H9 (cell line): ENCODE measurements around the gene HCAR3. TPM values are rescaled to one million over a fixed set of nuclear protein-coding genes. Genes with fewer than 3 reads are reported as not detected.

Experiments
- DNase-seq: peaks from one replicate; pipeline ENCODE4 v3.0.0-alpha.2; 2017
- H2AFZ ChIP-seq: one replicate; pipeline ENCODE4 v1.6.1; 2013; ENCODE audit warnings: mild to moderate bottlenecking, low read length, control low read depth, moderate library complexity
- H2AK5ac ChIP-seq: 2 replicates; pipeline ENCODE4 v1.6.1; 2013; ENCODE audit warnings: low read length, control low read depth, mixed read lengths; ENCODE audit not compliant: insufficient read length
- H2BK120ac ChIP-seq: one replicate; pipeline ENCODE4 v1.6.1; 2013; ENCODE audit warnings: low read depth, mild to moderate bottlenecking, low read length, control low read depth, inconsistent platforms; ENCODE audit not compliant: poor library complexity, severe bottlenecking
- H2BK12ac ChIP-seq: 2 replicates; pipeline ENCODE4 v1.6.1; 2013; ENCODE audit warnings: low read length, control low read depth, mixed read lengths, low read depth; ENCODE audit not compliant: insufficient read length
- H2BK15ac ChIP-seq: 2 replicates; pipeline ENCODE4 v1.6.1; 2013; ENCODE audit warnings: low read depth, low read length, control low read depth
- H2BK20ac ChIP-seq: one replicate; pipeline ENCODE4 v1.6.1; 2013; ENCODE audit warnings: low read depth, mild to moderate bottlenecking, low read length, control low read depth, inconsistent platforms; ENCODE audit not compliant: poor library complexity, severe bottlenecking
- H2BK5ac ChIP-seq: 2 replicates; pipeline ENCODE4 v1.6.1; 2013; ENCODE audit warnings: low read length, control low read depth, mixed read lengths; ENCODE audit not compliant: insufficient read length
- H3K14ac ChIP-seq: 2 replicates; pipeline ENCODE4 v1.6.1; 2013; ENCODE audit warnings: low read length, control low read depth; ENCODE audit not compliant: insufficient read depth
- H3K18ac ChIP-seq: 2 replicates; pipeline ENCODE4 v1.6.1; 2013; ENCODE audit warnings: low read depth, mild to moderate bottlenecking, mixed read lengths, low read length, control low read depth; ENCODE audit not compliant: insufficient read length
- H3K23ac ChIP-seq: 2 replicates; pipeline ENCODE4 v1.6.1; 2013; ENCODE audit warnings: low read length, control low read depth, mixed read lengths, low read depth; ENCODE audit not compliant: insufficient read length
- H3K23me2 ChIP-seq: 2 replicates; pipeline ENCODE4 v1.6.1; 2013; ENCODE audit warnings: low read depth, mild to moderate bottlenecking, mixed read lengths, low read length, control low read depth; ENCODE audit not compliant: insufficient read length, poor library complexity, severe bottlenecking
- H3K27ac ChIP-seq: 2 replicates; pipeline ENCODE4 v1.5.1; 2013; ENCODE audit warnings: low read length, control low read depth, mixed read lengths, low read depth; ENCODE audit not compliant: insufficient read length
- H3K27me3 ChIP-seq: 2 replicates; pipeline ENCODE4 v1.6.1; 2013; ENCODE audit warnings: low read length, control low read depth, inconsistent platforms; ENCODE audit not compliant: insufficient read depth
- H3K4ac ChIP-seq: 2 replicates; pipeline ENCODE4 v1.6.1; 2013; ENCODE audit warnings: low read depth, mild to moderate bottlenecking, control low read depth, inconsistent platforms, low read length, moderate library complexity
- H3K4me1 ChIP-seq: 2 replicates; pipeline ENCODE4 v1.6.1; 2013; ENCODE audit warnings: low read length, control low read depth, inconsistent platforms; ENCODE audit not compliant: insufficient read depth
- H3K4me2 ChIP-seq: 2 replicates; pipeline ENCODE4 v1.6.1; 2013; ENCODE audit warnings: low read length, control low read depth, mixed read lengths; ENCODE audit not compliant: insufficient read length, insufficient read depth
- H3K56ac ChIP-seq: 2 replicates; pipeline ENCODE4 v1.6.1; 2013; ENCODE audit warnings: low read depth, mild to moderate bottlenecking, mixed read lengths, low read length, control low read depth; ENCODE audit not compliant: insufficient read length
- H3K79me1 ChIP-seq: 2 replicates; pipeline ENCODE4 v1.6.1; 2013; ENCODE audit warnings: low read depth, mild to moderate bottlenecking, moderate library complexity, low read length, control low read depth, inconsistent platforms; ENCODE audit not compliant: insufficient read depth, poor library complexity, severe bottlenecking
- H3K79me2 ChIP-seq: 2 replicates; pipeline ENCODE4 v1.6.1; 2013; ENCODE audit warnings: low read length, control low read depth, inconsistent platforms; ENCODE audit not compliant: insufficient read depth
- H3K9ac ChIP-seq: 2 replicates; pipeline ENCODE4 v1.6.1; 2013; ENCODE audit warnings: low read length, control low read depth, mixed read lengths; ENCODE audit not compliant: insufficient read length; ENCODE audit errors: extremely low read depth
- H3K9me3 ChIP-seq: one replicate; pipeline ENCODE4 v1.6.1; 2013; ENCODE audit warnings: low read depth, low read length, inconsistent platforms; ENCODE audit not compliant: control insufficient read depth
- H3T11ph ChIP-seq: one replicate; pipeline ENCODE4 v1.6.1; 2013; ENCODE audit warnings: mild to moderate bottlenecking, low read length, control low read depth, inconsistent platforms
- H4K20me1 ChIP-seq: one replicate; pipeline ENCODE4 v1.6.1; 2013; ENCODE audit not compliant: control insufficient read depth, insufficient read length, insufficient read depth
- H4K5ac ChIP-seq: 2 replicates; pipeline ENCODE4 v1.6.1; 2013; ENCODE audit warnings: low read depth, mild to moderate bottlenecking, mixed read lengths, low read length, control low read depth; ENCODE audit not compliant: insufficient read length
- H4K8ac ChIP-seq: replicated peaks from 2 replicates; pipeline ENCODE4 v1.6.1; 2013; ENCODE audit warnings: low read length, control low read depth, mixed read lengths, low read depth; ENCODE audit not compliant: insufficient read length
- H4K91ac ChIP-seq: 2 replicates; pipeline ENCODE4 v1.6.1; 2013; ENCODE audit warnings: low read depth, mild to moderate bottlenecking, moderate library complexity, mixed read lengths, low read length, control low read depth; ENCODE audit not compliant: insufficient read length
- H3K27ac Mint-ChIP-seq, 3 experiments: 2 replicates in 2 of 3; 3 replicates in 1 of 3; pipeline ENCODE4 v1.8.0; 2020 to 2021; ENCODE audit warnings: mixed read lengths in 3 of 3, mild to moderate bottlenecking in 1 of 3, moderate library complexity in 1 of 3
- H3K27me3 Mint-ChIP-seq: 2 replicates; pipeline ENCODE4 v1.8.0; 2021; ENCODE audit warnings: low read depth, mild to moderate bottlenecking, moderate library complexity, mixed read lengths
- H3K36me3 Mint-ChIP-seq, 3 experiments: 2 replicates in 2 of 3; 3 replicates in 1 of 3; pipeline ENCODE4 v1.8.0; 2020 to 2021; ENCODE audit warnings: low read depth in 3 of 3, mixed read lengths in 3 of 3; ENCODE audit not compliant: insufficient read depth in 1 of 3
- H3K4me1 Mint-ChIP-seq, 2 experiments: 2 replicates each; pipeline ENCODE4 v1.8.0; 2020; ENCODE audit warnings: mixed read lengths in 2 of 2
- H3K4me3 Mint-ChIP-seq, 2 experiments: 2 replicates in 1 of 2; 3 replicates in 1 of 2; pipeline ENCODE4 v1.8.0; 2020 to 2021; ENCODE audit warnings: mild to moderate bottlenecking in 2 of 2, mixed read lengths in 2 of 2, moderate library complexity in 1 of 2
- H3K9me3 Mint-ChIP-seq, 2 experiments: 2 replicates in 1 of 2; 3 replicates in 1 of 2; pipeline ENCODE4 v1.8.0; 2020; ENCODE audit warnings: mild to moderate bottlenecking in 2 of 2, mixed read lengths in 2 of 2, moderate library complexity in 1 of 2
- WGBS: extraction: QIAGEN DNeasy Blood & Tissue Kit; methylation state at CpG from one replicate; pipeline ENCODE4 v1.1.7; 2013; ENCODE audit warnings: missing lambda C conversion rate, low lambda C conversion rate, mixed read lengths; ENCODE audit not compliant: insufficient read length; ENCODE audit errors: extremely low coverage; 5-methylcytosine and 5-hydroxymethylcytosine counted together
- total RNA-seq: library from RNA; stranded (reverse); gene quantifications from 2 replicates; pipeline ENCODE4 v1.2.1, GENCODE V29; 2021
- TF ChIP-seq, protein P1 (sequence below): fragments of 200-600 bp; sonication (generic); conservative IDR thresholded peaks from 3 replicates; pipeline ENCODE4 v1.8.0; 2021; ENCODE audit warnings: antibody characterized with exemption, mild to moderate bottlenecking

The HCAR3 gene
- total RNA-seq, 1 experiment from 2014 or later = not detected

DNA sequence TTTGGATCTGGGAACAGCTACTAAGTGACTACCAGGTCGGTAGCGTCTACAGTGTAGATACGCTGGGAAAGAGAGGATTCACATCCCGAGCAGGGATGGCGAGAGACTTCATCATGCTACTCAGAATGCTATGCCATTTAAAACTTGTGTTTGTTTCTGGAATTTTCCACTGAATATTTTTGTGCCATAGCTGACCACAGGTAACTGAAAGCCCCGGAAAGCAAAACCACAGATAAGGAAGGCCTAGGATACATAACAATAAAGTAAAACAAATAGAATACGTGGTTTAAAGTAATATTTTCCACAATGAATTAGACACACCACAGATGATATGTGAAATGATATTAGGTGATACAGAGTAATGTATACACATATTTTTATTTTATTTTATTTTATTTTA is 22.0 kb upstream of the HCAR3 start:
- Histone ChIP-seq H4K91ac (no peak overlapping the region), H3T11ph (no peak overlapping the region), H3K14ac (no peak overlapping the region), H4K5ac (no peak overlapping the region), H3K23ac (no peak overlapping the region), H2BK15ac (no peak overlapping the region), H2AK5ac (no peak overlapping the region), H3K4me2 (no peak overlapping the region), H3K79me2 (no peaks in the 10 kb centered on the region), H2BK12ac (no peak overlapping the region), H3K18ac (no peak overlapping the region), H3K9ac (no peak overlapping the region), H3K27ac (no peak overlapping the region), H4K8ac (no peak overlapping the region), H2BK5ac (no peak overlapping the region), H3K27me3 (no peaks in the 10 kb centered on the region), H2BK120ac (no peak overlapping the region), H4K20me1 (no peaks in the 10 kb centered on the region), H3K9me3 (no peaks in the 10 kb centered on the region), H2BK20ac (no peak overlapping the region), H3K4ac (no peak overlapping the region), H2AFZ (no peak overlapping the region), H3K56ac (no peak overlapping the region), H3K23me2 (no peaks in the 10 kb centered on the region), H3K79me1 (no peaks in the 10 kb centered on the region), H3K4me1 (no peaks in the 10 kb centered on the region)
- H3K36me3 Mint-ChIP-seq = peaks cover 0 to 4% (median 2%) of the 10 kb centered on the region in 3 experiments; a peak in 3 of 7 replicates
- H3K27ac Mint-ChIP-seq = no peak overlapping the region
- no peaks in the 10 kb centered on the region; the same call in 1 of the 2 replicates for H3K27me3 Mint-ChIP-seq
- DNase-seq = no peak
- no CpG with 5 or more reads among the region's 7 CpGs for WGBS
- peaks cover 3 to 4% of the 10 kb centered on the region in 2 experiments; a peak in 4 of 5 replicates for H3K9me3 Mint-ChIP-seq
- TF ChIP-seq, protein P1, sequence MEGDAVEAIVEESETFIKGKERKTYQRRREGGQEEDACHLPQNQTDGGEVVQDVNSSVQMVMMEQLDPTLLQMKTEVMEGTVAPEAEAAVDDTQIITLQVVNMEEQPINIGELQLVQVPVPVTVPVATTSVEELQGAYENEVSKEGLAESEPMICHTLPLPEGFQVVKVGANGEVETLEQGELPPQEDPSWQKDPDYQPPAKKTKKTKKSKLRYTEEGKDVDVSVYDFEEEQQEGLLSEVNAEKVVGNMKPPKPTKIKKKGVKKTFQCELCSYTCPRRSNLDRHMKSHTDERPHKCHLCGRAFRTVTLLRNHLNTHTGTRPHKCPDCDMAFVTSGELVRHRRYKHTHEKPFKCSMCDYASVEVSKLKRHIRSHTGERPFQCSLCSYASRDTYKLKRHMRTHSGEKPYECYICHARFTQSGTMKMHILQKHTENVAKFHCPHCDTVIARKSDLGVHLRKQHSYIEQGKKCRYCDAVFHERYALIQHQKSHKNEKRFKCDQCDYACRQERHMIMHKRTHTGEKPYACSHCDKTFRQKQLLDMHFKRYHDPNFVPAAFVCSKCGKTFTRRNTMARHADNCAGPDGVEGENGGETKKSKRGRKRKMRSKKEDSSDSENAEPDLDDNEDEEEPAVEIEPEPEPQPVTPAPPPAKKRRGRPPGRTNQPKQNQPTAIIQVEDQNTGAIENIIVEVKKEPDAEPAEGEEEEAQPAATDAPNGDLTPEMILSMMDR = no peak
- peaks cover 3% of the 10 kb centered on the region in 2 experiments; a peak in 3 of 4 replicates for H3K4me1 Mint-ChIP-seq
- H3K4me3 Mint-ChIP-seq = no peak overlapping the region
